GM19238 (cell line): ENCODE data around the gene CENPP.

Source experiments
- DNase-seq: peaks from one replicate; pipeline ENCODE4 v3.0.0; 2011; ENCODE audit warnings: low spot score; ENCODE audit not compliant: insufficient read length

The CENPP gene

DNA sequence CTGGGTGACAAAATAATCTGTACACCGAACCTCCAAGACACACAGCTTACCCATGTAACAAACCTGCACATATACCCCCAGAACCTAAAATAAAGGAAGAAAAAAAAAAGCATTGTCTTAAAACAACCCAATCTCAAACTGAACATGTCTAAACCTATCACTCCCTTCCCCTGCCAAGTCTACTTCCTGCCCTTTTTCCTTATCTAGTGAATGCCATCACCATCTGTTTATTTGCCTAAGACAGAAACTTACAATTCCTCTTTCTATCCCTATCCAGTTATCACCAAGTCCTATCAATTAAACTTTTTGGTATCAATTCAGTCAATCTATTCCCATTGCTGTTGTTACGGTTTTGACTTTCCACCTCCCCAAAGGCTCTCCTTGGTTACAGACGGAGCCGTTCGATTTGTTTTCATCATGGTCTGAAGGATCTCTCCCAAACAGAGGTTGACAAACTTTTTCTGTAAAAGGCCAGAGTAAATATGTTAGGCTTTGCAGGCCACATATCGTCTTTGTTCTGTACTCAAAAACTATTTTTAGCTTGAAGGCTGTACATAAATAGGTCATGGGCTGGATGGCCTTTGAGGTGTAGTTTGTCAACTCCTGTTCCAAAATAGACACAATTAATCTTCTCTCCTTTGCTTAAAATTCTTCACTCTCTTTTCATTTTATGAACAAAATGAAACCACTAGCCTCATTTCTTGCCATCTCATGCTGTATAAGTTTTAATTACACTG, 12.7 kb upstream of the CENPP start:
- no peak for DNase-seq

DNA sequence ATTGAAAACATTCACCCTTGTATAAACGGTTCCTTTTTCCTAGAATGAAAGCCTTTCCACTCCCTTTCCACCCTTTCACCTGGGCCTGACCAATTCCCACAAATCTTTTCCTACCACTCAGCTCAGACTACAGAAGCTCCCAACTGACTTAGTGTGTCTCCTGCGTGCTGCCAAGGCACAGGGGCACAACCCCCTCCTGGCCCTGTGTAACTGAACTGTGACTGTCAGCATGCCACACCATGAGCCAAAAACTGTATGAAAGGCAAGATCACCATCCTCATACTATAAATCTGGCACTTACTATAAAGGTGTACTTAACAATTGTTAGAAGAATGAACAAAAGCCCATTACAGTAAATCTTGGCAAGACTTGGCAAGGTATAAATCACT, 12.1 kb upstream of the CENPP start:
- DNase-seq: no peak

DNA sequence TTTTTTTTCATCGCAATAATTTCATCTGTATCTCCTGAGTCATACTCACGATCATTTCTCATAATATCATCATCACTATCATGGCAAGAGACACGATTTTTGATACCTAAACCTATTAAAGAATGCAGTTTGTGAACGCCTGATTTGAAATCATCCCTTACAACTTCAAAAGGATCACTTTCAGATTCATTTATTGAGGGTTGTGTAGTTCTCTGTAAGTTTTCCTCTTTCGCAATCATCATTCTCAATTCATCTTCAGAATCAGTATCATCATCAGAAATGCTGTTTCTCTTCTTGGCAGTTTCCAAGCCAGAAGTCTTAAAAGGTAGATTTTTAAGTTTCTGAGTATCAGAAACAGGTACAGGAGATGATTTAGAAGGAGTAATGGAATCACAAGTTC, 10.3 kb upstream of the CENPP start:
- no peak for DNase-seq

DNA sequence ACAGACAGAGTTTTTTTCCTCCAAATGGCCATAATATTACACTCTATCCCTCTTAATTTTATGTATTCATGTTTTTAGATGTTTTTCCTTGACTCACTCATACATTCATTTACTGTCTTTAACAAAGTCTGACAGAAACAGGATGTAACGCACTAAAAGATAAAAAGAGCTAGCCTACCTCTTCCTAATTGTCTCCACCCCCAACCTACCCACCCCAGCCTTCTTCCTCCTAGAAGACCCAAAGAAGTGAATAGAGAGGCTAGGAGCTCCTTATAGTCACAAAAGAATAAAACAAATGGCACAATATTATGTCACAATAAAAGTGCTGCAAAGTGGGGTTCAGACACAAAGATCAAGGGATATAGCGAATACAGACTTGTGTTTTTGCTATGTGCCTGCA, 1.3 kb upstream of the CENPP start:
- DNase-seq: no peak

DNA sequence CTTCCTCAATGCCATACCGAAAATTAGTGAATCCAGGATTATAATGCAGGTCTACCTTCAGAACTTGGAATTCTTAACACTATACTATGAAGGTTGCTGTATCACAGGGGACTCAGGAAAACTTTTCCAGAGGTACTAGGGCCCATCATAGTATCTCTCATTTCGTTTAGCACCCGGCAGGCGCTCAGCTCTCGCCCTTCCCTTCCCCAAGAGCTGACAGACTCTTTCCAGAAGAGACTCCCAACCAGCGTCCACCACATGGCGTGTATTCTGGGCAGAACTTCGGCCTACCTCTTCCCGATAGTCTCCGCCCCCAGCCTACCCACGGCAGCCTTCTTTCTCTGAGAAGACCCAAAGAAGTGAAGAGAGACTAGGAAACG, 874 bp upstream of the CENPP start:
- DNase-seq: no peak

DNA sequence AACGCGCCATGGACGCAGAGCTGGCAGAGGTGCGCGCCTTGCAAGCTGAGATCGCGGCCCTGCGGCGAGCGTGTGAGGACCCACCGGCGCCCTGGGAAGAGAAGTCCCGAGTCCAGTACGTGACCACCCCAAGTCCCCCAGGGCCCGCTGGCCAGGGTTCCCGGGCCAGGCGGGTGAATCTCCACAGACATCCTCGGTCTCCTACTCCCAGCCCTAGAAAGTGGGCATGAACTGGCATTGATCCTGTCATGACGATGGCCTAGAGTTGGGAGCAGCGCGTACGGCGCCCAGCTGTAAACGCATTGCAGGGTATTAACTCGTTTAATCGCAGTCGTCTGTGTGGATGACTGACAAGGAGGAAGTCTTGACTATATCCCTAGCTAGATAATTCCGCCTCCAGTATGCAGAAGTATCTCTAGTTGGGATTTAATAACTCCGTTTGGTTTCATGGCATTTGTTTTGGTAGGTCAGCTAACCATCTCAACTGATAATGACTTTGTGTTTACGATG, 293 bp downstream of the CENPP start:
- no peak for DNase-seq

DNA sequence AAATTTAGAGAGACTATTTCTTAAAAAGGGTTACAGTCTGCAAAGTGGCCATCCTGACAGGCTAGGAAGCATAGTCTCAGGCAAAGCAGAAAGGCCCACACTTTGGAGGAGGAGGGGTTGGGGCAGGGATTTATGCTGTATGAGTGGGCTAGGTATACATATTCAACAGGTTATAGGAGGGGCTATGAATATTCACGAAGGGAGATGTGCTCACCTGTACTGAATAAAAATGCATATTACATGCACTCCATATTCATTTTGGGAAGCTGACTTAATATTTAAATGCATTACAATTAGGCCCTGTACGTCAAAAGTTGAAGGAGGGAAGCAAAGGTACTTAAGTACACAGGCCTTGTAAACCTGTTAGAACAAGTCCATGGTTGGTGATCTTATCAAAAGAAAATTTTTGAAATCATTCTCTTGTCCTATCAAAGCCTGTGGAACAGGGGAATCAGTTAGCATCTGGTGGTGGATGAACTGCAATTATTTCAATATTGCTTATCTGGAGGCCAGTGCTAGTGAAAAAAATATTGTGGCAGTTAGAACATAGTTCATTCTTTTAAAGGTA, 1.6 kb downstream of the CENPP start:
- no peak for DNase-seq

DNA sequence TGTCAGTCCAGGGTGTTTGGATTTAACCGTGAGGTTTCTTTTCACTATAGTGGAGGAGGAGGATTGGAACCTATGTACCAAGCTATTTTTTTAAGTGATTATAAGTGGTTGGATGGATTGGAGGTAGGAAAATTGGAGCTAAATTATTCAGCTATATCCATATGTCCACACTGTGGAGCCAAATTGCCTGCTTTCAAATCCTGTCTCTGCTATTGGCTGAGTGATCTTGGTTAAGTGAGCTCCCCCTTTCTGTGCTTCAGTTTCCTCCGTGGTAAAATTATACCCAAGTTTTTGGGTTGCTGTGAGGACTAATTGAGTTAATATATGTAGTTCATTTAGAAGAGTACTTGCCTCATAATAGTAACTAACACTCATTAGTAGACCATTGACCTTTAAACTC, 2.5 kb downstream of the CENPP start:
- DNase-seq: no peak

DNA sequence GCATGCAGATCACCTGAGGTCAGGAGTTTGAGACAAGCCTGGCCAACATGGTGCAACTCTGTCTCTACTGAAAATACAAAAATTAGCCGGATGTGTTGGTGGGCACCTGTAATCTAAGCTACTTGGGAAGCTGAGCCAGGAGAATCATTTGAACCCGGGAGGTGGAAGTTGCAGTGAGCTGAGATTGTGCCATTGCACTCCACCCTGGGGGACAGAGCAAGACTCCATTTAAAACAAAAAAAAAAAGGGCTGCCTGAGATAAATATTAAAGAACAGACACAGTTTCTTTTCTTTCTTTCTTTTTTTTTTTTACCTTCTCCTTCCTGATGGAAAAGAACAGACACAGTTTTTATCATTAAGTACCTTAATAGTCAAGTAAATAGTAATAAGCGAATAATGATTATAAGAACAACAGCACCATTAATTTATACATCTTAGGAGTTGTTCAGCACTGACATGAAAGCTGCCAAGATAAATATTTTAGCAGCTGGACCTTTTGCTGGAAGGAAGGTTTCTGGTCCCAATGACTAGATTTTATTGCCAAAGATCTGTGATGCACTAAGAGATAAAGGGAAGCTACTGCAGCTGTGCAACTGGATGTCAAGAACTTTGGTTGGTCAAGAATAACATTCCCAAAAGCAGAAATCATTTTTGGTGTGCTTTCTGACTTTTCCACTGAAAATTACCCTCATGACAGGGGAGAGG, 7.0 kb downstream of the CENPP start:
- DNase-seq: no peak

DNA sequence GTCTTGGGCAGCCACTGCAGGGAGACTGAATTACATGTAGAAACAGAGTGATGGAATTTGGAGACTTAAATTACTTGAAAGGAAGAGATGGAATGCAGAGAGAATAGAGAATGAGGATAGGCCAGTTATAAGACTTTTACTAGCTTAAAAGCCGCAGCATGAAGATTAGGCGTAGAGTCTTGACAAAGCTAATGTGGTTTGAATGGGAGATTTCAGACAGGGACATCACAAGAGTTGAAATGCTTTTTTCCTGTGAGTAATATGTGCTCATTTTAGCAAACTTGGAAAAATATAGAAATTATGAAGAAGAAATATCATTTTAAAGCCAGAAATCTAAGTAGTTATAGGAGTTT, 7.5 kb downstream of the CENPP start:
- no peak for DNase-seq

DNA sequence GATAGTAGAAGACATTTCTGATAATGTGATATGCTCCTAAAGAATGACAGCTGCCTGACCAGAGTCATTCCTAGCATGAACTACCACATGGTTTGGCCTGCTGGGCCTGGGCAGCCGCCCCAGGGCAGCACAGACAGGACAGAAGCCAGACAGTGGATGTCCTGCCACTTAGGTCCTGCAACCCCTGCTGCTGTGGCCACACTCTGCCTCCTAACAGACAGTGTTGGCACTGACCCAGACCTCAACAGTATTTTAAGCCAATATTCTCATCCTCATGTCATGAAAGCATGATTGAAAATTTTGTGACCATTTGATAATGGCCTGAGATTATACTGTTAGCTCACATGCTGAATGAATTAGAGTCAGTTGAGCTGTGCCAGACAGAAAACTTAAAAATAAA, 15.8 kb downstream of the CENPP start:
- no peak for DNase-seq

DNA sequence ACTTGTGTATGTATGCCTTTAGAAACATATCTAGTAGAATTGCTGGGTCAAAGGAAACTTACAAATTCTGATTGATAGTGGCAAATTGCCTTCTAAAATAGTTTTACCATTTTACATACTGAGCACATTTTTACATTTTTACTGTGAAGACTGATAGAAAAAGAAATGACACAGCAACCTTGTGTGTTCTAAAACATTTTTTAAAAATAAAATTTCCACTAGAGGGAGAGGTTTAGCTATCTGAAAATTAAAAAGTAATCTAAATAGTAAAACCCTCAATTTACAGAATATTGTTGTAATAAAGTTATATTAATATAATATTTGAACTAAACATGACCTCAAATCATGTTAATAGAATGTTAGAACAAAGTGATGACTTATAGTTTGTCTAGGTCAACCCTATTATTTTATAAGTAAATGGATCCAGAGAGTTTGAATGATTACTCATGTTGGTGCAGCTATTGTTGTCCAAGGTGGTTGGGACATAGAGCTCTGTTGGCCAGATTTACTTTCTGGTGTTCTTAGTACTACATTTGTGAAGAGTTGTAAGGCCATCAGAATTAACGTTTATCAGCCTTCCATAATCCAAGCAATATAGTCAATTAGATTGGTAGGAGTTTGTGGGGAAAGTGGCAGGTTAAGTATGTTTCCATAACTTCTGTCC, 17.2 kb downstream of the CENPP start:
- DNase-seq: no peak

DNA sequence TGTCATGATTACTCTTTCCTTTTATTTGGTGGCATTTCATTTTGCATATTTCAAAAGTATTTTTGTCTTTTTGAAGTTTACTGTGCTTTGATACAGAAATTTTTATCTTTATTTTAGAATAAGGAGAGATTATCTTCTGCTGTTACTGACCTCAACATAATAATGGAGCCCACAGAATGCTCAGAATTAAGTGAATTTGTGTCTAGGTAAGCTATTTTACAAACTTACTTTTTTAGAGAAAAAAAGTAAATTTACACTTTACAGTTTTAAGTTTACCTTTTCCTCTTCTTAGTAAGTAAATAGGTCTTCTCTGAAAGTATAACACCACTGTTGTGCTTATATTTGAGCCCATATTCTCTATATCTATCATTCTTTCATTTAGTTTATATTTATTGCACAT, 19.8 kb downstream of the CENPP start:
- no peak for DNase-seq

DNA sequence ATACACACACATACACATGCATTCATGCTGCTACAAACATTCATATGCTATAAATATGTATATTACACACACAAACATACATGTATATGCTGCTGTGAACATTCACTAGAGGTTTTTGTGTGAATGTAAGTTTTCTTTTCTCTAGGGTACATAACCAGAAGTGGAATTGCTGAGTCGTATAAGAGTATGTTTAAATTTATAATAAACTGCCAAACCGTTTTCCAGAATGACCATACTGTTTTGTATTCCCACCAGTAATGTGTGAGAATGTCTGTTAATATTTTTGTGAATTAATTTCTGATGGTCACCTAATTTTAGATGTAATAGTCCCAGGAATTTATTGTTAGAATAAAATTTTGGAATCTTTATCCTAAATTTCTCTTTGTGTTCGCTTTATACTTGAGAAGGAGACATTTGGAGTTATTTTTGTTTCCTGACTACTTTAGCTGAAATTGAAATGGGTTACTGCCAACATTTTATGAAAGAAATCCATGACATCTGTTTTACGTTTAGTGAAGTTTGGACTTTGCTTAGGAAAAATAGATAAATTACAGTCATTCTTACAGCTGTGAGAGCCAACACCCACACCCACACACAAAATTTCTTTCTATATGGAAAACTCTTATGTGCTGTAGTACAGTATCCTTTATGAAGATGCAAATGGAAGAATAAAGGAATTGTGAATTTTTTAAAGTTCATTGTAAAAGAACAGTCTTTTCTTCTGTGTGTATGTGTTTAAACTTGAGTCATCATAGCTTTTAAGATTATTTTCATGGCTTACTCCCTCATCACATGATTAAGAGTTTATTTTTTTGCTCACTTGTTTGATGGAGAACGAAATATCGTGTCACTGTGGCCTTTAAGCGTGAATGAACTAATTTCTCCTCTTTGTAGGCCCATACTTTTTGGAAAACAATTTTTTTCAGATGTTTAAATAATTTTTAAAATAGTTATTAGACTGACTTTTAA, 24.3 kb downstream of the CENPP start:
- DNase-seq: no peak

DNA sequence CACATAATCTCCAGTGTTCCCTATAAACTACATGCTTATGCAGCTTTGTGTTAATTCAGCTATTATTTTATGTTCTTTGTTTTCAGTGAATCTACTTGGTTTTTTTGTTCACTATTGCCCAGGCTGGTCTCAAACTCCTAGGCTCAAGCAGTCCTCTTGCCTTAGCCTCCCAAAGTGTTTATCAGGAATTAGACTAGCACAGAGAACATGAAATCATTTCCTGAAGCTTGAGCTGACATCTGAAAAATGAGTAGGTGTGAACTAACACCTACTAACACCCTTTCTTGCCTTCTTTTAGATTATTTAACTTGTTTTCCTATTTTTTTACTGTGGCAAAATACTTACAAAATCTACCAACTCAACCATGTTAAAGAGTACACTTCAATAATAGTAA, 25.0 kb downstream of the CENPP start:
- DNase-seq: no peak

DNA sequence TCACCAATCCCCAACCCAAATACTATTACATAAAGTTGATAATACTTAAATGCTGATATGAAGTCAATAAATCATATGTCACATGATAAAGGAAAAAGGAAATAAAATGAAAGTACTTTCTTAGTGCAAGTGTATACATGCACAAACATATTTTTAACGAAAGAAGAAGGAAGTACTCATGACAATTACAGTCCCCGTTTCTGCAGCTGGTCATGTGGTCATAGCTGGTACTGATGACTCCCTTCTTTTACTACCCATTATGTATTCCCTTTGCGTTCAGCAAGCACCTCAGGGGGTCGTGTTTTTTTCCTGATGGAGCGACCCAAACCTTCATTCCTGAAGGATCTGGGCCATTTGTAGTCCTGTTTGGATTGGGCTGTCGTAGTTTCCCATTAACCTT, 27.3 kb downstream of the CENPP start:
- DNase-seq: no peak

DNA sequence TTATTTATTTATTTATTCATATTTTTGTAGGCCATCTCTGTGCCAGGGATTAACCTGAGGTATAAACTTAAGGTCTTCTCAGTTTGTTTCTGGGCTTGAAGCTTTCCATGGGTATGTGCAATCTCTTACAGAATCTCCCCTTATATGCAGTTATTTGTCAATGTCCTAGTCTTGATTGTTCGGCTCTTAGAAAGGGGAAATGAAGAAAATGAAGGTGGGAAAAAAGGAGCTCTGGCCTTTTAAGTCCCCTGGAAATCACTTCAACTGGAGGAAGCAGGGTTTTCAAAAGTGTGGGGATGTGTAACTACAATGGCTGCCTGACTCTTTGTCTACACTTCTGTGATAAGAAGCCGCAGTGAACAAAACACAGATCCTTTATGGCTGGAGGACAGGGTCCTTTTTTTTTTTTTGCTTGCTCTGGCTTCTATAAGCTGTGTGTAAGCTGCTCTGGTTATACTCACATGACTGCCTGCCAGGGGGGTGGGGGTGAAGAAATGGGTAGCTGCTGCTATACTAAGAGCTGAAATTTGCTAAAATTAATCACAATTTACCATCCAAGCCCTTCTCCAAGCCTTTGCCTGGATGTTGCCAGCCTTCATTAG, 33.7 kb downstream of the CENPP start:
- no peak for DNase-seq

DNA sequence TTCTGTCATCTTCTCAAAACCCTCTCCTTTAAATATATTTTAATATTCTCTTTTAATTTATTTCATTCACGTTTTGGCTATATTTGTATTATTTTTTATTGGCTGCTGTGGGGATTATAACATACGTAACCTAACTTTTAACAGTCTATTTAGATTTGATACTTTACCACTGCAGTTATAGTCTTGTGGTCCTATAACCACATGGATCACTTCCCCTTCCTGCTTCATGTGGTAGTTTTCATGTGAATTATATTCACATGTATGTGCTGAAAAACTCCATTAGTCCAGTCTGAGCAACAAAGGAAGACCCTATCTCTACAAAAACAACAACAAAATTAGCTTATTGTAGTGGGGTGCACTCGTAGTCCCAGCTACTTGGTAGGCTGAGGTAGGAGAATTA, 34.3 kb downstream of the CENPP start:
- no peak for DNase-seq

DNA sequence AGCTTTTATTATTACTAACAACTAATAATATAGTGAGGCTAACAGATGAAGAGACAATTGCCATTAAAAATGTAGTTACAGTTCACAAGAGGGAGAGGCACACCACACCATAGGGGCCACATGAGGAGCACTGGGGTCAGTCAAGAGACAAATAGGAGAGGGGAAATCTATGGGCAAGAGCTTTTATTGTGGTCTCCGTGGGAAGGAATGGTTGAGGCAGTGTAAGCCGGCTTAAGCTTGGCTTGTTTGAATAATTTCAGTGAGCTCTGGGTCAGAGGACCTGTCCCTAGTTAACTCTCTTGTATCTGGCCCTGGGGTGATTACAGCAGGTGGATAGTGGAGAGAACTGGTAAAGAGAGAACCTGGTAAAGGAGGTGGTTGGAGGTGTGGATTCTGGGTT, 43.3 kb downstream of the CENPP start:
- DNase-seq: no peak

DNA sequence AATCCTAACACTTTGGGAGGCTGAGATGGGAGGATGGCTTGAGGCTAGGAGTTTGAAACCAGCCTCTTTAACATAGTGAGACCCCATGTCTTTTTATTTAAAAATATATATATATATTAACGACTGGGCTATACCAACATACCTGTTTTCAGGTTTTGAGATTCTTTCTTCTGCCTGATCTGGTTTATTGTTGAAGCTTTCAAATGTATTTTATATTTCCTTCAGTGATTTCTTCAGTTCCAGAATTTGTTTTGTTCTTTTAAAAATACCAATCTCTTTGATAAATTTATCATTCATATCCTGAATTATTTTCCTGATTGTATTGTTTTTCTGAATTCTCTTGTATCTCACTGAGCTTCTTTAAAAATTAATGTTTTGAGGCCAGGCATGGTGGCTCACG, 47.4 kb downstream of the CENPP start:
- no peak for DNase-seq

DNA sequence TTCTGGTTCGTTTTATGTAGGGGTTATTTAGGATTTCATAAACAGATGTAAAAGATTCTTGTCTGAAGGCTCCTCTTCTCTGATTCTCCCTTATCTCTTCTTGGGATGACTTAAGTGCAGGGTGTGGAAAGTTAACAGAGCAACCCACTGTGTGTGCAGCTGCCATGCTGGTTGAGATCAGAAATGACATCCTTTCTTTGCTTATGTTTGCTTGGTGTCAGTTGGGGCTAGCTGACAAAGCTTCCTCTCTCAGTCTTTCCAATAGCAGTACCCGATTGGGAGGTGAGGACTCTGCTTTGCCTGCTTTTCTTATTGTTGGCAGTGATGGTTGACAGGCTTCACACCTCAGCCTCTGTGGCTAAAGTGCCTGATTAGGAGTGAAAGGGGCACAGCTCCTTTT, 52.1 kb downstream of the CENPP start:
- no peak for DNase-seq
